ENCODE measurements around the gene DEAF1.

DNA sequence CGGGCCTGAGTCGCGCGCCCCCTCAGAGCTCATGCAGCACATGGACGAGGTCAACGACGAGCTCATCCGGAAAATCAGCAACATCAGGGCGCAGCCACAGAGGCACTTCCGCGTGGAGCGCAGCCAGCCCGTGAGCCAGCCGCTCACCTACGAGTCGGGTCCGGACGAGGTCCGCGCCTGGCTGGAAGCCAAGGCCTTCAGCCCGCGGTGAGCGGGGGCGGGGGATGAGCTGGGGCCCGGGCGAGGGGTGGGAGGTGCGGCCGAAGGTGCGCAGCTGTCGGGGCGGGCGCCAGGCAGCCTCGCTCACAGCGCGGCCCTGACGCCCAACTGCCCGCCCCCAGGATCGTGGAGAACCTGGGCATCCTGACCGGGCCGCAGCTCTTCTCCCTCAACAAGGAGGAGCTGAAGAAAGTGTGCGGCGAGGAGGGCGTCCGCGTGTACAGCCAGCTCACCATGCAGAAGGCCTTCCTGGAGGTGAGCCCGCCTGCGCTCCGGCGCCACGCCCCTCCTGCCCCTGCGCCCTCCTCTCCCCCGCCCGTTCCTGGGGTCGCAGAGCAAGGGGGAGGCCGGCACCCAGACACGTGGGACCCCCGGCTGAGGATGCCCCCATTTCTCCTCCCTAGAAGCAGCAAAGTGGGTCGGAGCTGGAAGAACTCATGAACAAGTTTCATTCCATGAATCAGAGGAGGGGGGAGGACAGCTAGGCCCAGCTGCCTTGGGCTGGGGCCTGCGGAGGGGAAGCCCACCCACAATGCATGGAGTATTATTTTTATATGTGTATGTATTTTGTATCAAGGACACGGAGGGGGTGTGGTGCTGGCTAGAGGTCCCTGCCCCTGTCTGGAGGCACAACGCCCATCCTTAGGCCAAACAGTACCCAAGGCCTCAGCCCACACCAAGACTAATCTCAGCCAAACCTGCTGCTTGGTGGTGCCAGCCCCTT lies 31.5 kb upstream of the DEAF1 start:
- no peak for TF ChIP-seq EZH2 (IDR thresholded peaks at IDR 0.05; ENCODE audit: insufficient read depth, poor library complexity, severe bottlenecking)
- TF ChIP-seq EZH2phosphoT487 (IDR thresholded peaks at IDR 0.05; ENCODE audit: insufficient read depth, low read depth) = no peak

Measured in GM23248 (cell line).